Measurements from ENCODE around the gene EFNA3.

EFNA3 gene

GRCh38 chr1:155126556-155127104 lies 48.0 kb downstream of the EFNA3 start:
- TF ChIP-seq, protein P1, sequence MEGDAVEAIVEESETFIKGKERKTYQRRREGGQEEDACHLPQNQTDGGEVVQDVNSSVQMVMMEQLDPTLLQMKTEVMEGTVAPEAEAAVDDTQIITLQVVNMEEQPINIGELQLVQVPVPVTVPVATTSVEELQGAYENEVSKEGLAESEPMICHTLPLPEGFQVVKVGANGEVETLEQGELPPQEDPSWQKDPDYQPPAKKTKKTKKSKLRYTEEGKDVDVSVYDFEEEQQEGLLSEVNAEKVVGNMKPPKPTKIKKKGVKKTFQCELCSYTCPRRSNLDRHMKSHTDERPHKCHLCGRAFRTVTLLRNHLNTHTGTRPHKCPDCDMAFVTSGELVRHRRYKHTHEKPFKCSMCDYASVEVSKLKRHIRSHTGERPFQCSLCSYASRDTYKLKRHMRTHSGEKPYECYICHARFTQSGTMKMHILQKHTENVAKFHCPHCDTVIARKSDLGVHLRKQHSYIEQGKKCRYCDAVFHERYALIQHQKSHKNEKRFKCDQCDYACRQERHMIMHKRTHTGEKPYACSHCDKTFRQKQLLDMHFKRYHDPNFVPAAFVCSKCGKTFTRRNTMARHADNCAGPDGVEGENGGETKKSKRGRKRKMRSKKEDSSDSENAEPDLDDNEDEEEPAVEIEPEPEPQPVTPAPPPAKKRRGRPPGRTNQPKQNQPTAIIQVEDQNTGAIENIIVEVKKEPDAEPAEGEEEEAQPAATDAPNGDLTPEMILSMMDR (IDR thresholded peaks at IDR 0.05; ENCODE audit: low read depth, low read length, missing control alignments) = no peak
- no peak for DNase-seq (ENCODE audit: low read depth)
- in situ Hi-C loops (cut with HindIII; ENCODE audit: low sequenced_read_pairs) = no loop called here
- H3K4me3 ChIP-seq (ENCODE audit: low read depth, low read length) = peak overlapping the region; percentile 46

GRCh38 chr1:155127105-155127966 lies 48.7 kb downstream of the EFNA3 start, which contains the start of gene EFNA1:
TSS of gene EFNA1 (plus strand) at chr1:155127876. CDS start at chr1:155127978, 102 bp downstream.
- no peak for DNase-seq (ENCODE audit: low read depth)
- peak within 1 kb of the TSS; percentile 46 for H3K4me3 ChIP-seq (ENCODE audit: low read depth, low read length)
- TF ChIP-seq, protein P1 (IDR thresholded peaks at IDR 0.05; ENCODE audit: low read depth, low read length, missing control alignments) = no peak
- in situ Hi-C loops (cut with HindIII; ENCODE audit: low sequenced_read_pairs) = no loop called here

DNA sequence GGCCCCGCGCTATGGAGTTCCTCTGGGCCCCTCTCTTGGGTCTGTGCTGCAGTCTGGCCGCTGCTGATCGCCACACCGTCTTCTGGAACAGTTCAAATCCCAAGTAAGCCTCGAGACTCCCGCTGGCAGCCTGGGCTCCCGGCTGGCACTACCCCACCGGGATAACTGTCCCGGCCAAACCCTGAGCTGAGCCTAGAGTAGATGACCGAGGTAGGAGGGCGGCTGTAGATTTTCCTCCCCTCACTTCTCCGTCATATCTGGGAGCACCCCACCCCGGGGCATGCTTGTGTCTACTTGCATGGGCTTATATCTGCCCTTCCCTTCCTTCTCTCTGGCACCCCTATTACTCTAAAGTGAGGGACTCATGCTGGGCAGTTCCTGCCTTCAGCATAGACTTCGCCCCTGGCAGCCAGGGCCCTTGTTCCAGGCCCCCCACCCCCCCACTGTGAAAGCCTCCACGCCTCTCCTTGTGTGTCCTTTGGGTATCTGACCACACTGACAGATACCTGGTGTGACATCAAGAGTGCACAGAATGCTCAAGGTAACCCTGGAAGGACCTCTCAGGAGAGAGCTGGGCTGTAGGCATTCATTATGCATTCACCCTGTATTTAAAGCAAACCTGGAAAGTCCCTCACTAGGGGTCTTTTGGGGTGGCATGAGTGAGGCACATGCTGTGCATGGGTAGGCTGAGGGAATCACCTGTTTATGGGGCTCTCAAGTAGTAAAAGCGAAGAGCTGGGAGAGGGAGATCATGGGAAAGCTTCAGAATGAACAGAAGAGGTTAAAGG lies 49.5 kb downstream of the EFNA3 start:
- H3K4me3 ChIP-seq (ENCODE audit: low read depth, low read length) = peak overlapping the region; percentile 46
- in situ Hi-C loops (cut with HindIII; ENCODE audit: low sequenced_read_pairs) = no loop called here
- TF ChIP-seq, protein P1 (IDR thresholded peaks at IDR 0.05; ENCODE audit: low read depth, low read length, missing control alignments) = no peak
- no peak for DNase-seq (ENCODE audit: low read depth)

GRCh38 chr1:155128755-155129473 lies 50.3 kb downstream of the EFNA3 start:
- no peak for DNase-seq (ENCODE audit: low read depth)
- H3K4me3 ChIP-seq (ENCODE audit: low read depth, low read length) = peak overlapping the region; percentile 46
- TF ChIP-seq, protein P1 (IDR thresholded peaks at IDR 0.05; ENCODE audit: low read depth, low read length, missing control alignments) = no peak
- in situ Hi-C loops (cut with HindIII; ENCODE audit: low sequenced_read_pairs) = no loop called here

GRCh38 chr1:155130272-155131006 lies 51.8 kb downstream of the EFNA3 start:
- no peak for DNase-seq (ENCODE audit: low read depth)
- in situ Hi-C loops (cut with HindIII; ENCODE audit: low sequenced_read_pairs) = no loop called here
- TF ChIP-seq, protein P1 (IDR thresholded peaks at IDR 0.05; ENCODE audit: low read depth, low read length, missing control alignments) = no peak
- H3K4me3 ChIP-seq (ENCODE audit: low read depth, low read length) = no peak overlapping the region
